ENCODE data around the gene ALOX15. TPM values are rescaled to one million over a fixed set of nuclear protein-coding genes. Genes with fewer than 3 reads are reported as not detected.
"Not testable (repeated sequence)": the region's sequence is repeated elsewhere in the genome, so short reads cannot be mapped to it uniquely, and the experiment has no call there.

The ALOX15 gene
- total RNA-seq, 1 experiment from 2014 or later, result not detected

- in situ Hi-C loops (cut with HindIII; ENCODE audit: low pct_unique_long_range_greater_than_20kb, low sequenced_read_pairs), result no loop called here
- DNase-seq (ENCODE audit: low read depth, low spot score), result no peak
Measured at GRCh38 chr17:4631836-4632580, 9.5 kb downstream of the ALOX15 start.

- in situ Hi-C loops (cut with HindIII; ENCODE audit: low pct_unique_long_range_greater_than_20kb, low sequenced_read_pairs), result no loop called here
- no peak for DNase-seq (ENCODE audit: low read depth, low spot score)
Measured at GRCh38 chr17:4631431-4631830, 10.0 kb downstream of the ALOX15 start.

GRCh38 chr17:4626734-4627256 is 14.7 kb downstream of the ALOX15 start:
- in situ Hi-C loops (cut with HindIII; ENCODE audit: low pct_unique_long_range_greater_than_20kb, low sequenced_read_pairs), result no loop called here
- no peak for DNase-seq (ENCODE audit: low read depth, low spot score)

- no peak for DNase-seq (ENCODE audit: low read depth, low spot score)
- in situ Hi-C loops (cut with HindIII; ENCODE audit: low pct_unique_long_range_greater_than_20kb, low sequenced_read_pairs), result no loop called here
Measured at GRCh38 chr17:4625181-4625617, 16.3 kb downstream of the ALOX15 start.

- in situ Hi-C loops (cut with HindIII; ENCODE audit: low pct_unique_long_range_greater_than_20kb, low sequenced_read_pairs), result not testable (repeated sequence)
Measured at GRCh38 chr17:4624451-4624911, 17.0 kb downstream of the ALOX15 start.

GRCh38 chr17:4623249-4623648 is 18.2 kb downstream of the ALOX15 start:
- no peak for DNase-seq (ENCODE audit: low read depth, low spot score)
- in situ Hi-C loops (cut with HindIII; ENCODE audit: low pct_unique_long_range_greater_than_20kb, low sequenced_read_pairs), result no loop called here

More at GRCh38 chr17:4624451-4624911, 17.0 kb downstream of the ALOX15 start:
- not testable (repeated sequence) for DNase-seq (ENCODE audit: low read depth, low spot score)

- in situ Hi-C loops (cut with HindIII; ENCODE audit: low pct_unique_long_range_greater_than_20kb, low sequenced_read_pairs), result no loop called here
- no peak for DNase-seq (ENCODE audit: low read depth, low spot score)
Measured at GRCh38 chr17:4622375-4622774, 19.1 kb downstream of the ALOX15 start.

GRCh38 chr17:4620531-4621101 is 20.9 kb downstream of the ALOX15 start:
- no peak for DNase-seq (ENCODE audit: low read depth, low spot score)
- in situ Hi-C loops (cut with HindIII; ENCODE audit: low pct_unique_long_range_greater_than_20kb, low sequenced_read_pairs), result no loop called here

- DNase-seq (ENCODE audit: low read depth, low spot score), result no peak
- in situ Hi-C loops (cut with HindIII; ENCODE audit: low pct_unique_long_range_greater_than_20kb, low sequenced_read_pairs), result no loop called here
Measured at GRCh38 chr17:4617590-4618351, 23.7 kb downstream of the ALOX15 start.

GRCh38 chr17:4617090-4617489 is 24.4 kb downstream of the ALOX15 start:
- in situ Hi-C loops (cut with HindIII; ENCODE audit: low pct_unique_long_range_greater_than_20kb, low sequenced_read_pairs), result no loop called here
- DNase-seq (ENCODE audit: low read depth, low spot score), result no peak

GRCh38 chr17:4616476-4616875 is 25.0 kb downstream of the ALOX15 start:
- in situ Hi-C loops (cut with HindIII; ENCODE audit: low pct_unique_long_range_greater_than_20kb, low sequenced_read_pairs), result no loop called here
- no peak for DNase-seq (ENCODE audit: low read depth, low spot score)

GRCh38 chr17:4610656-4611055 is 30.8 kb downstream of the ALOX15 start:
- no peak for DNase-seq (ENCODE audit: low read depth, low spot score)
- in situ Hi-C loops (cut with HindIII; ENCODE audit: low pct_unique_long_range_greater_than_20kb, low sequenced_read_pairs), result no loop called here

GRCh38 chr17:4610162-4610561 is 31.3 kb downstream of the ALOX15 start:
- in situ Hi-C loops (cut with HindIII; ENCODE audit: low pct_unique_long_range_greater_than_20kb, low sequenced_read_pairs), result no loop called here
- no peak for DNase-seq (ENCODE audit: low read depth, low spot score)

- in situ Hi-C loops (cut with HindIII; ENCODE audit: low pct_unique_long_range_greater_than_20kb, low sequenced_read_pairs), result no loop called here
- DNase-seq (ENCODE audit: low read depth, low spot score), result no peak
Measured at GRCh38 chr17:4609761-4610160, 31.7 kb downstream of the ALOX15 start.

GRCh38 chr17:4607773-4608187 is 33.7 kb downstream of the ALOX15 start:
- DNase-seq (ENCODE audit: low read depth, low spot score), result peak; percentile 17
- in situ Hi-C loops (cut with HindIII; ENCODE audit: low pct_unique_long_range_greater_than_20kb, low sequenced_read_pairs), result no loop called here

- no peak for DNase-seq (ENCODE audit: low read depth, low spot score)
- in situ Hi-C loops (cut with HindIII; ENCODE audit: low pct_unique_long_range_greater_than_20kb, low sequenced_read_pairs), result no loop called here
Measured at GRCh38 chr17:4607261-4607741, 34.2 kb downstream of the ALOX15 start.

- in situ Hi-C loops (cut with HindIII; ENCODE audit: low pct_unique_long_range_greater_than_20kb, low sequenced_read_pairs), result no loop called here
- DNase-seq (ENCODE audit: low read depth, low spot score), result peak; percentile 65
Measured at GRCh38 chr17:4605826-4606225, 35.7 kb downstream of the ALOX15 start.

GRCh38 chr17:4604736-4605135 is 36.7 kb downstream of the ALOX15 start:
- DNase-seq (ENCODE audit: low read depth, low spot score); in situ Hi-C loops (cut with HindIII; ENCODE audit: low pct_unique_long_range_greater_than_20kb, low sequenced_read_pairs): not testable (repeated sequence)

All from SK-MEL-5 (cell line).